ENCODE results near the gene RNF144A.

DNA sequence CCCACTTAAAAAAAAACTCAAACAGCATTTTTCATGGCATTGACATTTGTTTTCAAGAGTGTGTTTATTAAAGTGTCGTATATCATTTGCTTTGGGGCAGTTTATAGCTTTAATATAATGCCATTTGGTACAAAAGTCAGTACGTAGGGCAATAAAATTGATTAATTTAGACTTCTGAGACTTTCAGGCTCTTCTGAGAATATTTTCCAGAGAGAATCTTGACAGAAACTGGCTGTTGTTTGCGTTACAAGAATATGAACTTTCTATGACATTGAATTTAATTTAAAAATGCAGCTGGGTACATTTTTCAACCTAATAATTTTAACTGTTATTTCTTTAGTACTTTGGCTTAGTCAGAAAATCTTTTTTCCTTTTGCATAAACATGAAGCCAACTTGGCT is 98.9 kb downstream of the RNF144A start:
- TF ChIP-seq POLR2A (IDR thresholded peaks at IDR 0.05; ENCODE audit: borderline replicate concordance, extremely low read depth, insufficient read depth, insufficient read length) (no peak), EZH2 (IDR thresholded peaks at IDR 0.05) (no peak), POLR2AphosphoS5 (IDR thresholded peaks at IDR 0.05; ENCODE audit: low read depth, low read length) (no peak), EGR1 (IDR thresholded peaks at IDR 0.05; ENCODE audit: low read depth) (no peak)
- TF ChIP-seq, protein P1, sequence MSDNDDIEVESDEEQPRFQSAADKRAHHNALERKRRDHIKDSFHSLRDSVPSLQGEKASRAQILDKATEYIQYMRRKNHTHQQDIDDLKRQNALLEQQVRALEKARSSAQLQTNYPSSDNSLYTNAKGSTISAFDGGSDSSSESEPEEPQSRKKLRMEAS (IDR thresholded peaks at IDR 0.05), result no peak
- TF ChIP-seq, protein P2, sequence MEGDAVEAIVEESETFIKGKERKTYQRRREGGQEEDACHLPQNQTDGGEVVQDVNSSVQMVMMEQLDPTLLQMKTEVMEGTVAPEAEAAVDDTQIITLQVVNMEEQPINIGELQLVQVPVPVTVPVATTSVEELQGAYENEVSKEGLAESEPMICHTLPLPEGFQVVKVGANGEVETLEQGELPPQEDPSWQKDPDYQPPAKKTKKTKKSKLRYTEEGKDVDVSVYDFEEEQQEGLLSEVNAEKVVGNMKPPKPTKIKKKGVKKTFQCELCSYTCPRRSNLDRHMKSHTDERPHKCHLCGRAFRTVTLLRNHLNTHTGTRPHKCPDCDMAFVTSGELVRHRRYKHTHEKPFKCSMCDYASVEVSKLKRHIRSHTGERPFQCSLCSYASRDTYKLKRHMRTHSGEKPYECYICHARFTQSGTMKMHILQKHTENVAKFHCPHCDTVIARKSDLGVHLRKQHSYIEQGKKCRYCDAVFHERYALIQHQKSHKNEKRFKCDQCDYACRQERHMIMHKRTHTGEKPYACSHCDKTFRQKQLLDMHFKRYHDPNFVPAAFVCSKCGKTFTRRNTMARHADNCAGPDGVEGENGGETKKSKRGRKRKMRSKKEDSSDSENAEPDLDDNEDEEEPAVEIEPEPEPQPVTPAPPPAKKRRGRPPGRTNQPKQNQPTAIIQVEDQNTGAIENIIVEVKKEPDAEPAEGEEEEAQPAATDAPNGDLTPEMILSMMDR (IDR thresholded peaks at IDR 0.05 in 2 of 3, conservative IDR thresholded peaks at IDR 0.05 in 1 of 3; ENCODE audit: borderline replicate concordance in 1 of 3, insufficient read depth in 1 of 3, low read depth in 2 of 3, low read length in 2 of 3), result no peak

All from HCT116 (cell line).